ENCODE measurements around the gene TCF23. TPM values are rescaled to one million over a fixed set of nuclear protein-coding genes. Genes with fewer than 3 reads are reported as not detected.

The TCF23 gene
- total RNA-seq, 2 donors from 2014 or later: not detected

DNA sequence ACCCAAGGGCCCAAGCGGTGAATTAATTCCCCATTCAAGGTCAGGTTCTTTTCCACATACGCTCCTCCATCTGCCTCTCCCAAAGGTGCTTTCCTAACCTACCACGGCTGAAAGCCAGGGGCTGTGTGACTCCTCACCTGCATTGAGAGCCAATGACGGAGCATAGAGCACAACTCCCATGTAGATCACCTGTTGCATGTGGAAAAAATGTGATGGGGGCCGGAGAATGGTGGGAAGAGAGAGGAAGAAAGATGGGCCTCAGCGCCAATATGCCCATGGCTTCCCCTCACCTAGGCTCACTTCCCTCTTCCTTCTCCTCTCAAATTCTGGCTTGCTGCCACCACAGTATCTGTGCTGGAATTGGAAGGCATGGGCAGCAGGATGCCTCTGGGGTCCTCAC, 57.5 kb downstream of the TCF23 start:
- Mint-ChIP-seq H3K9me3 (no peaks in the 10 kb centered on the region), H3K27me3 (ENCODE audit: insufficient read depth) (no peaks in the 10 kb centered on the region), H3K36me3 (ENCODE audit: low read depth) (peaks cover 83% of the 10 kb centered on the region), H3K27ac (no peak overlapping the region), H3K4me3 (no peak overlapping the region), H3K4me1 (peaks cover 24% of the 10 kb centered on the region)
- no peaks in the 10 kb centered on the region for H3K27me3 ChIP-seq (ENCODE audit: control insufficient read depth, insufficient read depth, low read length, poor library complexity, severe bottlenecking)
- no peak overlapping the region for H3K4me3 ChIP-seq (ENCODE audit: low read length)
- no peak overlapping the region for H3K27ac ChIP-seq (ENCODE audit: low read depth, low read length)
- 97 to 100% methylated on average over 4 to 6 of the region's 6 CpGs for WGBS, 2 experiments (ENCODE audit: insufficient coverage in 1 of 2, insufficient read length in 1 of 2)
- H3K36me3 ChIP-seq (ENCODE audit: control insufficient read depth, insufficient read depth, low read length): peaks cover 84% of the 10 kb centered on the region
- H3K9me3 ChIP-seq (ENCODE audit: control insufficient read depth, low read length): no peaks in the 10 kb centered on the region
- H3K4me1 ChIP-seq (ENCODE audit: control insufficient read depth, insufficient read depth, low read length): peaks cover 7% of the 10 kb centered on the region
- DNase-seq: no peak
- no peak overlapping the region for H3K9ac ChIP-seq (ENCODE audit: extremely low read depth, low read length, poor library complexity, severe bottlenecking)
- no peak for TF ChIP-seq CTCF (conservative IDR thresholded peaks at IDR 0.05)

Other genes with a start within 250 kb of the TCF23 start
- gene MAPRE3, start 178.4 kb upstream of the TCF23 start, total RNA-seq: 1 to 10 TPM; 3.2 to 4.4 TPM
- 10 to 100 TPM; 52.7 to 63.7 TPM for gene TMEM214, start 116.0 kb upstream of the TCF23 start, total RNA-seq
- gene AGBL5, start 97.3 kb upstream of the TCF23 start, total RNA-seq: 10 to 100 TPM; 56.9 to 76.1 TPM
- 100 to 1,000 TPM; 290 to 311 TPM for gene OST4, start 77.3 kb upstream of the TCF23 start, total RNA-seq
- gene EMILIN1, start 70.4 kb upstream of the TCF23 start, total RNA-seq: 1 to 10 TPM; 1.9 to 2.1 TPM
- gene KHK, start 62.2 kb upstream of the TCF23 start, total RNA-seq: 1 to 10 TPM; 3.3 to 3.9 TPM
- under 1 TPM; 0.20 to 0.33 TPM for gene CGREF1, start 29.9 kb upstream of the TCF23 start, total RNA-seq
- 1 to 10 TPM in 1 of 2 donors, under 1 TPM in 1; 0.29 to 1.0 TPM for gene ABHD1, start 25.2 kb upstream of the TCF23 start, total RNA-seq
- gene PREB, start 14.4 kb upstream of the TCF23 start, total RNA-seq: 10 to 100 TPM; 50.5 to 53.5 TPM
- gene PRR30, start 9.6 kb upstream of the TCF23 start, total RNA-seq: not detected
- gene ATRAID, start 63.0 kb downstream of the TCF23 start, total RNA-seq: 100 to 1,000 TPM; 101 to 140 TPM
- 100 to 1,000 TPM; 115 to 125 TPM for gene SLC5A6, start 63.3 kb downstream of the TCF23 start, total RNA-seq
- gene CAD, start 68.4 kb downstream of the TCF23 start, total RNA-seq: 100 to 1,000 TPM; 120 to 127 TPM
- 1 to 10 TPM; 1.5 to 2.8 TPM for gene SLC30A3, start 114.0 kb downstream of the TCF23 start, total RNA-seq
- under 1 TPM in 1 of 2 donors, not detected in 1; 0.49 TPM for gene DNAJC5G, start 126.4 kb downstream of the TCF23 start, total RNA-seq
- gene TRIM54, start 133.4 kb downstream of the TCF23 start, total RNA-seq: 1 to 10 TPM in 1 of 2 donors, under 1 TPM in 1; 0.86 to 2.2 TPM
- gene UCN, start 159.4 kb downstream of the TCF23 start, total RNA-seq: under 1 TPM; 0.59 to 0.75 TPM
- gene MPV17, start 174.1 kb downstream of the TCF23 start, total RNA-seq: 10 to 100 TPM; 46.6 to 59.6 TPM
- gene GTF3C2, start 207.8 kb downstream of the TCF23 start, total RNA-seq: 100 to 1,000 TPM; 105 to 120 TPM
- 10 to 100 TPM; 56.7 to 58.6 TPM for gene EIF2B4, start 221.3 kb downstream of the TCF23 start, total RNA-seq
- 10 to 100 TPM; 81.2 to 92.6 TPM for gene SNX17, start 221.6 kb downstream of the TCF23 start, total RNA-seq
- gene ZNF513, start 231.7 kb downstream of the TCF23 start, total RNA-seq: 10 to 100 TPM; 30.7 to 32.5 TPM

Measured in endodermal cell (in vitro differentiated cells).